ENCODE results near the gene TNNI2. TPM values are rescaled to one million over a fixed set of nuclear protein-coding genes. Genes with fewer than 3 reads are reported as not detected.

Gene TNNI2
- total RNA-seq, 4 donors from 2014 or later: 1.4 to 3.7 (median 2.4) TPM; not detected in 1

- DNase-seq (ENCODE audit: low spot score) (no peak), ATAC-seq (ENCODE audit: low FRiP score) (no peak)
- TF ChIP-seq CTCF (IDR thresholded peaks at IDR 0.05): no peak
Measured at GRCh38 chr11:1854949-1855885, 16.4 kb downstream of the TNNI2 start.

DNA sequence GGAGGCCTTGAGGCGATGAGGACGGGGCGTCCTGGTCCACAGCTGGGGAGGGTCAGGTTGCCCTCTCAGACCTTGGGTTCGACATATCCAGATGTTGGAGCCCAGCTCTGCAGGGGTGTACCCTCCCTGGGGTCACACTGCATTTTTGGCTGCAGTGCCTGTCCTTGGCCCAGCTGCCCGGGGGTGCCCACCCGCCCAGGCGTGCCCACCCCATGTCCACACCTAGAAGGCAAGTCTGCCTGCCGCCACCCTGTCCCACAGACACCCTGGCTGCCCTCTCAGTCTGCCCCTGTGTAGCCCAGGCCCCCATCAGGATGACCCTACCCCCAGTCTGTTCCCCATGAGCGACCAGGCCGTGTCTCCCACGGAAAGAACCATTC lies 17.1 kb downstream of the TNNI2 start:
- no peak for ATAC-seq (ENCODE audit: low FRiP score)
- no peak for DNase-seq (ENCODE audit: low spot score)
- TF ChIP-seq CTCF (IDR thresholded peaks at IDR 0.05): no peak

- TF ChIP-seq CTCF (IDR thresholded peaks at IDR 0.05): no peak
- ATAC-seq (ENCODE audit: low FRiP score) (no peak), DNase-seq (ENCODE audit: low spot score) (no peak)
Measured at GRCh38 chr11:1856306-1857005, 17.7 kb downstream of the TNNI2 start.

GRCh38 chr11:1857064-1857463 lies 18.3 kb downstream of the TNNI2 start:
- no peak for DNase-seq (ENCODE audit: low spot score)
- TF ChIP-seq CTCF (IDR thresholded peaks at IDR 0.05): no peak
- ATAC-seq (ENCODE audit: low FRiP score): no peak

GRCh38 chr11:1858154-1858553 lies 19.4 kb downstream of the TNNI2 start:
- no peak for DNase-seq (ENCODE audit: low spot score)
- no peak for ATAC-seq (ENCODE audit: low FRiP score)
- TF ChIP-seq CTCF (IDR thresholded peaks at IDR 0.05): no peak

GRCh38 chr11:1858576-1858975 lies 19.8 kb downstream of the TNNI2 start:
- ATAC-seq (ENCODE audit: low FRiP score): no peak
- no peak for DNase-seq (ENCODE audit: low spot score)
- no peak for TF ChIP-seq CTCF (IDR thresholded peaks at IDR 0.05)
